Measurements from ENCODE around the gene ARID2.

The ARID2 gene

GRCh38 chr12:45948546-45948945, 219.0 kb downstream of the ARID2 start:
- no peak for DNase-seq

Data from CD4-positive, alpha-beta T cell treated with Interleukin-1 beta for 1 hour (primary cell).